GM12878 (cell line): Measurements from ENCODE around the gene TRPM3. TPM values are rescaled to one million over a fixed set of nuclear protein-coding genes. Genes with fewer than 3 reads are reported as not detected.

Experiments used
- ATAC-seq: fragments of 200-7000 bp; cut with Tn5 transposase; 3 replicates; pipeline ENCODE4 v1.9.1; 2020; ENCODE audit warnings: mild to moderate bottlenecking, moderate library complexity
- BruUV-seq: library from RNA; stranded (reverse); fragments of 400-500 nt; replicated peaks from 2 replicates; lab custom pipeline; 2021; lab: Mats Ljungman, UMichigan
- CTCF ChIA-PET: fragments of 300-600 bp; sonication (Branson Sonifier 250); formaldehyde crosslinking; extraction: SDS; loops from one replicate; lab custom pipeline; 2021; ENCODE audit warnings: inconsistent platforms; lab: Yijun Ruan, JAX
- POLR2A ChIA-PET: fragments of 350-600 bp; formaldehyde crosslinking; extraction: SDS; loops from one replicate; lab custom pipeline; 2021; ENCODE audit warnings: inconsistent platforms; lab: Charles Lee
- RAD21 ChIA-PET: fragments of 300-600 bp; sonication (Branson Sonifier 250); formaldehyde crosslinking; loops from one replicate; lab custom pipeline; 2023; ENCODE audit warnings: antibody characterized with exemption; ENCODE audit not compliant: unreplicated experiment; lab: Charles Lee
- SMC1A ChIA-PET: fragments of 300-600 bp; sonication (Branson Sonifier 250); formaldehyde crosslinking; loops from one replicate; lab custom pipeline; 2023; ENCODE audit not compliant: unreplicated experiment, uncharacterized antibody; lab: Charles Lee
- DNase-seq: peaks from one replicate; pipeline ENCODE4 v3.0.0-alpha.2; 2011; ENCODE audit warnings: low read depth, low spot score
- FAIRE-seq: peaks from 3 replicates; lab custom pipeline; 2011; peaks lifted over from hg19 to GRCh38; lab: Jason Lieb, UNC
- H2AFZ ChIP-seq: 2 replicates; pipeline ENCODE4 v1.6.0; 2011; ENCODE audit warnings: low read depth, low read length, control low read depth; ENCODE audit not compliant: control insufficient read depth
- H3K27ac ChIP-seq: 2 replicates; pipeline ENCODE4 v1.5.1; 2011; ENCODE audit warnings: control low read depth; ENCODE audit not compliant: control insufficient read depth, insufficient read depth
- H3K27me3 ChIP-seq, 2 experiments: replicated peaks in 1 of 2; 2 replicates each; pipeline versions ENCODE4 v1.6.0 to v1.6.1; 2011; ENCODE audit warnings: low read length in 1 of 2; ENCODE audit not compliant: control insufficient read depth in 2 of 2, insufficient read depth in 2 of 2
- H3K36me3 ChIP-seq, 2 experiments: 2 replicates each; pipeline ENCODE4 v1.5.1; 2011; ENCODE audit warnings: low read length in 1 of 2; ENCODE audit not compliant: control insufficient read depth in 2 of 2, insufficient read depth in 2 of 2
- H3K4me1 ChIP-seq: 2 replicates; pipeline ENCODE4 v1.6.1; 2011; ENCODE audit warnings: mild to moderate bottlenecking, low read length, moderate library complexity, mixed read lengths; ENCODE audit not compliant: control insufficient read depth, insufficient read depth
- H3K4me2 ChIP-seq: 2 replicates; pipeline ENCODE4 v1.6.0; 2011; ENCODE audit warnings: control low read depth; ENCODE audit not compliant: control insufficient read depth, insufficient read depth
- H3K4me3 ChIP-seq: fragments of 200-600 bp; sonication (generic); 2 replicates; pipeline ENCODE4 v1.5.1; 2016
- H3K79me2 ChIP-seq: 2 replicates; pipeline ENCODE4 v1.6.0; 2011; ENCODE audit warnings: low read length; ENCODE audit not compliant: control insufficient read depth, insufficient read depth
- H3K9ac ChIP-seq: 2 replicates; pipeline ENCODE4 v1.8.0; 2011; ENCODE audit warnings: low read length, control low read depth, mixed read lengths; ENCODE audit not compliant: control insufficient read depth, insufficient read depth
- H3K9me3 ChIP-seq: replicated peaks from 3 replicates; pipeline ENCODE4 v1.5.1; 2011; ENCODE audit warnings: mild to moderate bottlenecking, low read length; ENCODE audit not compliant: control insufficient read depth, insufficient read depth
- H4K20me1 ChIP-seq: 2 replicates; pipeline ENCODE4 v1.6.0; 2011; ENCODE audit not compliant: control insufficient read depth, insufficient read depth
- BACH1 ChIP-seq: fragments of 450-650 bp; IDR thresholded peaks from 2 replicates; pipeline ENCODE4 v1.6.1; 2017; ENCODE audit warnings: mild to moderate bottlenecking, borderline replicate concordance
- HCFC1 ChIP-seq: fragments of 150-350 bp; IDR thresholded peaks from 2 replicates; pipeline ENCODE4 v1.6.1; 2014; ENCODE audit warnings: low read length
- HDAC6 ChIP-seq: fragments of 200-600 bp; sonication (generic); IDR thresholded peaks from one replicate; pipeline ENCODE4 v1.8.0; 2017; ENCODE audit warnings: antibody characterized with exemption; ENCODE audit not compliant: unreplicated experiment
- KAT2A ChIP-seq: conservative IDR thresholded peaks from 2 replicates; pipeline ENCODE4 v1.6.1; 2011; ENCODE audit warnings: low read depth, low read length; ENCODE audit not compliant: control insufficient read depth
- KDM1A ChIP-seq: fragments of 200-600 bp; sonication (generic); IDR thresholded peaks from 2 replicates; pipeline ENCODE4 v1.6.1; 2016; ENCODE audit warnings: borderline replicate concordance
- NRF1 ChIP-seq: conservative IDR thresholded peaks from 2 replicates; pipeline ENCODE4 v1.6.1; 2011; ENCODE audit warnings: mild to moderate bottlenecking, low read depth, low read length, improper control_type of control experiment
- SUPT20H ChIP-seq: IDR thresholded peaks from 2 replicates; pipeline ENCODE4 v1.6.1; 2011; ENCODE audit warnings: low read depth, mild to moderate bottlenecking, low read length, moderate library complexity, borderline replicate concordance; ENCODE audit not compliant: control insufficient read depth
- TCF12 ChIP-seq: IDR thresholded peaks from 2 replicates; pipeline ENCODE4 v1.6.1; 2011; ENCODE audit warnings: low read depth, mild to moderate bottlenecking, low read length
- TCF3 ChIP-seq: IDR thresholded peaks from 2 replicates; pipeline ENCODE4 v1.6.1; 2012; ENCODE audit warnings: low read depth, mild to moderate bottlenecking, low read length, borderline replicate concordance; ENCODE audit not compliant: insufficient read depth
- YBX1 ChIP-seq: fragments of 450-650 bp; IDR thresholded peaks from 2 replicates; pipeline ENCODE4 v1.6.1; 2016; ENCODE audit warnings: antibody characterized with exemption
- ZNF384 ChIP-seq: IDR thresholded peaks from 2 replicates; pipeline ENCODE4 v1.6.1; 2012; ENCODE audit warnings: low read depth, mild to moderate bottlenecking, low read length, improper control_type of control experiment, borderline replicate concordance
- ZZZ3 ChIP-seq: IDR thresholded peaks from 2 replicates; pipeline ENCODE4 v1.6.1; 2011; ENCODE audit warnings: low read depth; ENCODE audit not compliant: control insufficient read depth, insufficient read length
- WGBS: methylation state at CpG from one replicate; pipeline ENCODE4 v1.1.6; 2016; ENCODE audit warnings: low lambda C conversion rate; ENCODE audit not compliant: insufficient replicate concordance, insufficient coverage; ENCODE audit errors: missing lambda C conversion rate; 5-methylcytosine and 5-hydroxymethylcytosine counted together
- in situ Hi-C: fragments of 300-500 bp; cut with MboI; formaldehyde crosslinking; loops from 9 replicates; pipeline ENCODE4 v1.14.3; 2018; ENCODE audit warnings: mixed read lengths
- intact Hi-C: fragments of 100-400 bp; cut with micrococcal nuclease; formaldehyde crosslinking; loops from one replicate; pipeline ENCODE4 v1.14.2; 2022; ENCODE audit not compliant: unreplicated experiment
- polyA plus RNA-seq, 11 experiments: library from polyadenylated mRNA; depleted of rRNA in 4 of 11; unstranded in 6 of 11; stranded (reverse) in 5 of 11; fragments of >200 nt; fragmentation: Nextera tagmentation in 4 of 11; fragmentation: Illumina TruSeq in 1 of 11; extraction: Ambion mirVana in 4 of 11; extraction: Trizol in 1 of 11; gene quantifications; 1 replicate in 1 of 11; 2 replicates in 10 of 11; pipeline versions ENCODE4 v1.2.1 to v1.2.3, GENCODE V29; 2011 to 2016; ENCODE audit warnings: inconsistent platforms in 2 of 11, missing spikeins in 2 of 11, low read depth in 1 of 11
- total RNA-seq, 4 experiments: library from RNA; depleted of rRNA in 3 of 4; stranded (reverse); fragments of >200 nt in 3 of 4; fragmentation: Illumina TruSeq in 1 of 4; extraction: Trizol in 1 of 4; gene quantifications; 2 replicates each; pipeline versions ENCODE4 v1.2.1 to v1.2.3, GENCODE V29; 2013 to 2021

The TRPM3 gene
- total and polyA plus RNA-seq, 10 of the 15 experiments (the other 5 are each of a cell fraction or from before 2014, with no cell fraction given) = not detected

GRCh38 chr9:70923961-70924360 lies 197.5 kb downstream of the TRPM3 start:
- H3K4me2 ChIP-seq = no peak overlapping the region
- no peaks in the 10 kb centered on the region for H4K20me1 ChIP-seq
- H3K9me3 ChIP-seq = no peaks in the 10 kb centered on the region
- no peak overlapping the region for H3K9ac ChIP-seq
- TF ChIP-seq SUPT20H (no peak), ZZZ3 (no peak)
- H3K27me3 ChIP-seq = no peaks in the 10 kb centered on the region
- ChIA-PET CTCF (interaction anchor here (0.8 to 1.2 kb wide), 8 partner anchors 11 to 326 kb away, joined by 3 to 6 read pairs (median 4); no protein-coding TSS in a partner anchor), RAD21 (no interaction called here), POLR2A (no interaction called here), SMC1A (interaction anchor here (0.6 kb wide), 1 partner anchor 325 kb away, joined by 3 read pairs; no protein-coding TSS in a partner anchor)
- H3K79me2 ChIP-seq = no peaks in the 10 kb centered on the region
- no peaks in the 10 kb centered on the region for H3K36me3 ChIP-seq
- DNase-seq (no peak), FAIRE-seq (no peak), ATAC-seq (no peak)
- WGBS = 0% methylated on average over 1 of the region's 1 CpG
- H3K4me3 ChIP-seq = no peak overlapping the region
- intact Hi-C loops (loop anchor here (2.0 to 10.0 kb wide), 2 partner anchors 279 to 325 kb away; no protein-coding TSS in a partner anchor), in situ Hi-C loops (no loop called here)
- no TSS peak for BruUV-seq
- no peaks in the 10 kb centered on the region for H3K4me1 ChIP-seq
- no peak overlapping the region for H3K27ac ChIP-seq
- no peak overlapping the region for H2AFZ ChIP-seq

GRCh38 chr9:70921136-70921535 lies 200.3 kb downstream of the TRPM3 start:
- Histone ChIP-seq H3K36me3 (no peaks in the 10 kb centered on the region), H3K27ac (no peak overlapping the region), H3K27me3 (no peaks in the 10 kb centered on the region), H3K4me2 (no peak overlapping the region), H2AFZ (no peak overlapping the region), H3K4me1 (no peaks in the 10 kb centered on the region), H4K20me1 (no peaks in the 10 kb centered on the region)
- ChIA-PET POLR2A (no interaction called here), SMC1A (no interaction called here)
- intact Hi-C loops = loop anchor here (10.0 kb wide), 1 partner anchor 276 kb away; no protein-coding TSS in a partner anchor
- no peak for DNase-seq
- no peak for FAIRE-seq
- no peak for ATAC-seq
- 0% methylated on average over 1 of the region's 1 CpG for WGBS
- no peak for TF ChIP-seq HDAC6
- no peak for TF ChIP-seq TCF12
- no peak for TF ChIP-seq KAT2A
- no peak for TF ChIP-seq HCFC1
- TF ChIP-seq YBX1 = no peak
- no peak for TF ChIP-seq BACH1
- TF ChIP-seq ZNF384 = no peak
- no peak for TF ChIP-seq NRF1
- TF ChIP-seq TCF3 = no peak
- TF ChIP-seq KDM1A = no peak
- TF ChIP-seq, all 136 proteins: peak for 0
- H3K79me2 ChIP-seq = no peaks in the 10 kb centered on the region
- ChIA-PET CTCF (no interaction called here), RAD21 (interaction anchor here (1.6 kb wide), 1 partner anchor 328 kb away, joined by 3 read pairs; no protein-coding TSS in a partner anchor)
- no peaks in the 10 kb centered on the region for H3K9me3 ChIP-seq
- H3K4me3 ChIP-seq = no peak overlapping the region
- H3K9ac ChIP-seq = no peak overlapping the region
- in situ Hi-C loops = no loop called here
- no TSS peak for BruUV-seq
